ENCODE measurements around the gene MMAB.
"Not testable (repeated sequence)": the region's sequence is repeated elsewhere in the genome, so short reads cannot be mapped to it uniquely, and the experiment has no call there.

Gene MMAB

GRCh38 chr12:109573029-109573913 lies at the start of gene MMAB, which contains the start of gene MVK:
Gene MMAB, minus strand, starts transcription at chr12:109573504. Its CDS starts 24 bp downstream, at chr12:109573480.
Gene MVK, plus strand, starts transcription at chr12:109573794. Its CDS starts 1,029 bp downstream, at chr12:109574823.
- DNase-seq: peak; percentile 100

- no peak for DNase-seq
Measured at GRCh38 chr12:109621901-109622364, 48.6 kb upstream of the MMAB start.

- DNase-seq: no peak
Measured at GRCh38 chr12:109621211-109621694, 47.9 kb upstream of the MMAB start.

- no peak for DNase-seq
Measured at GRCh38 chr12:109619002-109619604, 45.8 kb upstream of the MMAB start.

- no peak for DNase-seq
Measured at GRCh38 chr12:109618082-109618481, 44.8 kb upstream of the MMAB start.

- DNase-seq: no peak
Measured at GRCh38 chr12:109617491-109617890, 44.2 kb upstream of the MMAB start.

- no peak for DNase-seq
Measured at GRCh38 chr12:109615556-109616229, 42.4 kb upstream of the MMAB start.

GRCh38 chr12:109613649-109614455 lies 40.5 kb upstream of the MMAB start:
- DNase-seq: no peak

GRCh38 chr12:109612975-109613502 lies 39.7 kb upstream of the MMAB start:
- peak; percentile 73 for DNase-seq

- no peak for DNase-seq
Measured at GRCh38 chr12:109612003-109612402, 38.7 kb upstream of the MMAB start.

GRCh38 chr12:109611223-109611622 lies 37.9 kb upstream of the MMAB start:
- DNase-seq: no peak

GRCh38 chr12:109610523-109610922 lies 37.2 kb upstream of the MMAB start:
- DNase-seq: no peak

- no peak for DNase-seq
Measured at GRCh38 chr12:109609342-109609741, 36.0 kb upstream of the MMAB start.

GRCh38 chr12:109608793-109609192 lies 35.5 kb upstream of the MMAB start:
- no peak for DNase-seq

GRCh38 chr12:109608270-109608669 lies 35.0 kb upstream of the MMAB start:
- DNase-seq: no peak

- DNase-seq: no peak
Measured at GRCh38 chr12:109607618-109608017, 34.3 kb upstream of the MMAB start.

GRCh38 chr12:109606320-109607028 lies 33.2 kb upstream of the MMAB start:
- DNase-seq: no peak

- no peak for DNase-seq
Measured at GRCh38 chr12:109605599-109606228, 32.4 kb upstream of the MMAB start.

- DNase-seq: peak; percentile 71
Measured at GRCh38 chr12:109605016-109605415, 31.7 kb upstream of the MMAB start.

GRCh38 chr12:109604132-109604585 lies 30.9 kb upstream of the MMAB start:
- no peak for DNase-seq

GRCh38 chr12:109602132-109602531 lies 28.8 kb upstream of the MMAB start:
- not testable (repeated sequence) for DNase-seq
